Transverse colon (tissue), 4 donors: Measurements from ENCODE around the gene LAMB4.

Experiments used
- EP300 ChIP-seq: sonication (generic); formaldehyde crosslinking; IDR thresholded peaks from one replicate; pipeline ENCODE4 v1.6.1; 2017; ENCODE audit warnings: antibody characterized with exemption, low read depth
- POLR2A ChIP-seq: fragments of 450-650 bp; IDR thresholded peaks from one replicate; pipeline ENCODE4 v1.6.1; 2016; ENCODE audit warnings: antibody characterized with exemption, mild to moderate bottlenecking, moderate library complexity
- POLR2AphosphoS5 ChIP-seq, 3 donors: sonication (generic); formaldehyde crosslinking; IDR thresholded peaks; one replicate each; pipeline ENCODE4 v1.6.1; 2016; ENCODE audit warnings: antibody characterized with exemption in 3 of 3
- TF ChIP-seq, protein P1 (sequence below), 5 experiments: fragments of 200-600 bp in 3 of 5; fragments of 450-650 bp in 2 of 5; sonication (generic) in 3 of 5; IDR thresholded peaks; 1 replicate in 2 of 5; 2 replicates in 3 of 5; pipeline ENCODE4 v1.5.1; 2016 to 2017; ENCODE audit warnings: antibody characterized with exemption in 5 of 5, inconsistent platforms in 3 of 5, mild to moderate bottlenecking in 2 of 5, moderate library complexity in 1 of 5

DNA sequence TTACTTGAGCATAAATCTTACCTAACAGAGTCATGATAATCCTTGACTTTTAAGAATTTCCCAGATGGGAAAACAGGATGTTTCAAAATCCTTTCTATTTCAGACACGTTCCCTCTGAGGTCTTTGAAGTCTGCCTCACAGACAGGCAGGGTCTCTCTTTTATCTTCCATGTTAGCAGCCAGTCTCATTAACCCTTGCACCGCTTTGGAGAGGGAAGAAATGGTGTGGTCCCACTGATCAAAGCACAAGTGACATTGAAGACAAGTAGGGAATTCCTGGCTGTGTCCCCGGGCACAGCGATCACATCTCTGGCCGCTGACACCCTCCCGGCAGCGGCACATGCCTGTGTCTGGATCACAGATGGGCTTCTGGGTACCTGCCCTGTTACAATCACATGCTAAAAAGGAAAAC is 74.5 kb downstream of the LAMB4 start:
- TF ChIP-seq, protein P1, sequence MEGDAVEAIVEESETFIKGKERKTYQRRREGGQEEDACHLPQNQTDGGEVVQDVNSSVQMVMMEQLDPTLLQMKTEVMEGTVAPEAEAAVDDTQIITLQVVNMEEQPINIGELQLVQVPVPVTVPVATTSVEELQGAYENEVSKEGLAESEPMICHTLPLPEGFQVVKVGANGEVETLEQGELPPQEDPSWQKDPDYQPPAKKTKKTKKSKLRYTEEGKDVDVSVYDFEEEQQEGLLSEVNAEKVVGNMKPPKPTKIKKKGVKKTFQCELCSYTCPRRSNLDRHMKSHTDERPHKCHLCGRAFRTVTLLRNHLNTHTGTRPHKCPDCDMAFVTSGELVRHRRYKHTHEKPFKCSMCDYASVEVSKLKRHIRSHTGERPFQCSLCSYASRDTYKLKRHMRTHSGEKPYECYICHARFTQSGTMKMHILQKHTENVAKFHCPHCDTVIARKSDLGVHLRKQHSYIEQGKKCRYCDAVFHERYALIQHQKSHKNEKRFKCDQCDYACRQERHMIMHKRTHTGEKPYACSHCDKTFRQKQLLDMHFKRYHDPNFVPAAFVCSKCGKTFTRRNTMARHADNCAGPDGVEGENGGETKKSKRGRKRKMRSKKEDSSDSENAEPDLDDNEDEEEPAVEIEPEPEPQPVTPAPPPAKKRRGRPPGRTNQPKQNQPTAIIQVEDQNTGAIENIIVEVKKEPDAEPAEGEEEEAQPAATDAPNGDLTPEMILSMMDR (IDR thresholded peaks at IDR 0.05), result no peak
- no peak for TF ChIP-seq POLR2A
- no peak for TF ChIP-seq POLR2AphosphoS5 (IDR thresholded peaks at IDR 0.05)
- TF ChIP-seq EP300, result no peak
